K562 (cell line): ENCODE results near the gene TMEM69. TPM values are rescaled to one million over a fixed set of nuclear protein-coding genes. Genes with fewer than 3 reads are reported as not detected.

ENCODE experiments used
- ARID2 ChIP-seq: fragments of 450-650 bp; IDR thresholded peaks from 2 replicates; pipeline ENCODE4 v1.6.1; 2017; ENCODE audit warnings: antibody characterized with exemption, mild to moderate bottlenecking
- ASH1L ChIP-seq: fragments of 450-650 bp; IDR thresholded peaks from 2 replicates; pipeline ENCODE4 v1.6.1; 2018; ENCODE audit warnings: borderline replicate concordance, mild to moderate bottlenecking, low read depth; ENCODE audit not compliant: partially characterized antibody
- C11orf30 ChIP-seq: fragments of 450-650 bp; IDR thresholded peaks from 2 replicates; pipeline ENCODE4 v1.6.1; 2016; ENCODE audit warnings: low read depth, mild to moderate bottlenecking
- ELF1 ChIP-seq: fragments of 200-800 bp; sonication (Bioruptor generic); IDR thresholded peaks from 2 replicates; pipeline ENCODE4 v1.6.1; 2016; ENCODE audit warnings: missing genetic modification characterization, missing compliant biosample characterization
- HDAC2 ChIP-seq: fragments of 450-650 bp; IDR thresholded peaks from 2 replicates; pipeline ENCODE4 v1.6.1; 2016; ENCODE audit warnings: mild to moderate bottlenecking
- HMG20A ChIP-seq: fragments of 450-650 bp; formaldehyde crosslinking; conservative IDR thresholded peaks from 2 replicates; pipeline ENCODE4 v1.4.0; 2020; ENCODE audit warnings: mild to moderate bottlenecking, mixed read lengths
- NBN ChIP-seq: fragments of 450-650 bp; IDR thresholded peaks from 2 replicates; pipeline ENCODE4 v1.6.1; 2016; ENCODE audit warnings: low read depth, mild to moderate bottlenecking
- NELFE ChIP-seq: IDR thresholded peaks from 2 replicates; pipeline ENCODE4 v1.6.1; 2011; ENCODE audit warnings: mild to moderate bottlenecking; ENCODE audit not compliant: insufficient read depth, insufficient read length
- SMAD4 ChIP-seq: fragments of 250-450 bp; sonication (Bioruptor Pico); conservative IDR thresholded peaks from 2 replicates; pipeline ENCODE4 v1.8.0; 2021; ENCODE audit warnings: inconsistent platforms, mild to moderate bottlenecking, moderate library complexity
- SMARCC2 ChIP-seq: fragments of 450-650 bp; IDR thresholded peaks from 2 replicates; pipeline ENCODE4 v1.6.1; 2017; ENCODE audit warnings: antibody characterized with exemption, moderate library complexity, mild to moderate bottlenecking, low read depth
- SUPT5H ChIP-seq: fragments of 450-650 bp; IDR thresholded peaks from 2 replicates; pipeline ENCODE4 v1.6.1; 2016
- ZNF444 ChIP-seq: fragments of 250-450 bp; sonication (Bioruptor Pico); IDR thresholded peaks from 2 replicates; pipeline ENCODE4 v1.4.0; 2020; ENCODE audit warnings: mild to moderate bottlenecking, moderate library complexity
- polyA plus RNA-seq, 8 experiments: library from polyadenylated mRNA; depleted of rRNA in 4 of 8; stranded (reverse) in 5 of 8; unstranded in 3 of 8; fragments of >200 nt; fragmentation: Nextera tagmentation in 2 of 8; fragmentation: Illumina TruSeq in 1 of 8; extraction: Ambion mirVana in 2 of 8; extraction: Trizol in 1 of 8; gene quantifications; 2 replicates each; pipeline versions ENCODE4 v1.2.1 to v1.2.3, GENCODE V29; 2011 to 2014; ENCODE audit warnings: inconsistent platforms in 1 of 8, missing spikeins in 1 of 8
- total RNA-seq, 7 experiments: library from RNA; depleted of rRNA in 6 of 7; stranded (reverse); fragments of >200 nt in 6 of 7; fragmentation: Illumina TruSeq in 2 of 7; extraction: Trizol in 2 of 7; gene quantifications; 2 replicates each; pipeline versions ENCODE4 v1.2.1 to v1.2.3, GENCODE V29; 2011 to 2021; ENCODE audit warnings: low replicate concordance in 1 of 7
- TF ChIP-seq, protein P1 (sequence below): fragments of 200-800 bp; sonication (Bioruptor generic); IDR thresholded peaks from 2 replicates; pipeline ENCODE4 v1.6.1; 2017; ENCODE audit warnings: missing genetic modification characterization, missing compliant biosample characterization
- TF ChIP-seq, protein P2 (sequence below): fragments of 450-650 bp; formaldehyde crosslinking; IDR thresholded peaks from 2 replicates; pipeline ENCODE4 v1.4.0; 2022; ENCODE audit warnings: missing genetic modification characterization

The TMEM69 gene
- total and polyA plus RNA-seq, 9 of the 15 experiments (the other 6 are each of a cell fraction or from before 2014, with no cell fraction given), result 47.3 to 248 (median 103) TPM

DNA sequence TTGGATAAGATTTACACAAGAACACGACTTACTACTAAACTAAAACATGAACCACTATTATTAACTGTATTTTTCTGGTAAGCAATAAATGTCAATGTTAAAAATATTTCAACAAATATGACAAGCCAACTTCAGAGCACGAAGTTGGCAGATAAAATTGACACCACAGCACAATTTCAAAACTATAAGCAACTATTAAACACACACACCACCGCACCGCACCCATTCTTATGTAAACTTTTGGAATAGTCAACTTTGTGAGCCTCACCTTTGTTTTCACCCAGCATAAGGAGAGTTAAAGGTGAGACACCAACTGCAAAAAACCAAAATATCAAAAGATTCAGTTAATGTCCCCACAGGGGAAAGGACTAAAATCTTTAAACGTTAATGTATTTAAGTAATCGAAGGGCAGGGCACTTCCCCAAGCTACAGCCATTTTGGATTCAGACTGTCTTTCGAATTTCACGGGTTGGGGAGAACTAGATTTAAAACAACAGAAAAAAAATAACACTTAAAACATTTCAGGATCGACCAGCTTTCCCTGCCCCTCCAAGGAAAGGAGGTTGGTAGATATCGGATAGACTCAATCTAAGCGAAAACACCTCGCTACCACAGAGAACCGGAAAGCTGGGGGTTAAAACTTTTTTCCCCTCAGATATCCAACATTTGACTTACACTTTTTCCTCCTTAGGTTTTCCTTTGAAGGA is 2.5 kb upstream of the TMEM69 start (continued):
- TF ChIP-seq ELF1 (0 out of 2 replicates have a peak, but pooled peaks have one; percentile 37), SMAD4 (CRISPR knock-in tag) (no peak), SUPT5H (no peak), NBN (no peak), SMARCC2 (peak; percentile 19; the same call in 1 of the 2 replicates), HDAC2 (no peak), NELFE (no peak), ARID2 (0 out of 2 replicates have a peak, but pooled peaks have one; percentile 33), ZNF444 (CRISPR knock-in tag) (no peak), HMG20A (no peak), ASH1L (peak; percentile 13), C11orf30 (peak; percentile 67)
- TF ChIP-seq, protein P1, sequence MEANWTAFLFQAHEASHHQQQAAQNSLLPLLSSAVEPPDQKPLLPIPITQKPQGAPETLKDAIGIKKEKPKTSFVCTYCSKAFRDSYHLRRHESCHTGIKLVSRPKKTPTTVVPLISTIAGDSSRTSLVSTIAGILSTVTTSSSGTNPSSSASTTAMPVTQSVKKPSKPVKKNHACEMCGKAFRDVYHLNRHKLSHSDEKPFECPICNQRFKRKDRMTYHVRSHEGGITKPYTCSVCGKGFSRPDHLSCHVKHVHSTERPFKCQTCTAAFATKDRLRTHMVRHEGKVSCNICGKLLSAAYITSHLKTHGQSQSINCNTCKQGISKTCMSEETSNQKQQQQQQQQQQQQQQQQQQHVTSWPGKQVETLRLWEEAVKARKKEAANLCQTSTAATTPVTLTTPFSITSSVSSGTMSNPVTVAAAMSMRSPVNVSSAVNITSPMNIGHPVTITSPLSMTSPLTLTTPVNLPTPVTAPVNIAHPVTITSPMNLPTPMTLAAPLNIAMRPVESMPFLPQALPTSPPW (CRISPR knock-in tag), result no peak
- TF ChIP-seq, protein P2, sequence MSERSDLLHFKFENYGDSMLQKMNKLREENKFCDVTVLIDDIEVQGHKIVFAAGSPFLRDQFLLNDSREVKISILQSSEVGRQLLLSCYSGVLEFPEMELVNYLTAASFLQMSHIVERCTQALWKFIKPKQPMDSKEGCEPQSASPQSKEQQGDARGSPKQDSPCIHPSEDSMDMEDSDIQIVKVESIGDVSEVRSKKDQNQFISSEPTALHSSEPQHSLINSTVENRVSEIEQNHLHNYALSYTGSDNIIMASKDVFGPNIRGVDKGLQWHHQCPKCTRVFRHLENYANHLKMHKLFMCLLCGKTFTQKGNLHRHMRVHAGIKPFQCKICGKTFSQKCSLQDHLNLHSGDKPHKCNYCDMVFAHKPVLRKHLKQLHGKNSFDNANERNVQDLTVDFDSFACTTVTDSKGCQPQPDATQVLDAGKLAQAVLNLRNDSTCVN (CRISPR knock-in tag), result 0 out of 2 replicates have a peak, but pooled peaks have one; percentile 46
- TF ChIP-seq, all 486 proteins: peak for 30
